SHP77 (cell line): ENCODE data around the gene TRIO.

Experiments
- DNase-seq, 2 experiments: peaks; one replicate each; lab custom pipeline; 2025; lab: John Stamatoyannopoulos, UW

The TRIO gene

DNA sequence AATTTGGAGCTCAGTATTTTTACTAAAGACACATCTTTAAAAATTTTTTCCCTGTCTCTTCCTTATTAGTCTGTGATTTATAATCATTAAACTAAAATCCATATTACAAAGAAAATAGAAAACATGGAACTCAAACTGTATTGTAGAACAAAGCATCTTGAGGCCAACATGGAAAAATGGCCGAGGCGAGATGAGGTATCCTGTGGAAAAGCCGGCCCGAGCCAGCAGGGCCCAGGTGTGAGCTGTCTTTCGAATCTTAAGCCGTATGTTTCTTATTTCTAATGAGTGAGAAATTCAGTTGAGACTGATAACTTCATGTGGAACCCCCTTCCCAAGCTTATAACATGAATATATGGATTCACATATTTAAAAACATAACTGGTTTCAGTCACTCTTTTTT lies 268.1 kb downstream of the TRIO start:
- no peak for DNase-seq

DNA sequence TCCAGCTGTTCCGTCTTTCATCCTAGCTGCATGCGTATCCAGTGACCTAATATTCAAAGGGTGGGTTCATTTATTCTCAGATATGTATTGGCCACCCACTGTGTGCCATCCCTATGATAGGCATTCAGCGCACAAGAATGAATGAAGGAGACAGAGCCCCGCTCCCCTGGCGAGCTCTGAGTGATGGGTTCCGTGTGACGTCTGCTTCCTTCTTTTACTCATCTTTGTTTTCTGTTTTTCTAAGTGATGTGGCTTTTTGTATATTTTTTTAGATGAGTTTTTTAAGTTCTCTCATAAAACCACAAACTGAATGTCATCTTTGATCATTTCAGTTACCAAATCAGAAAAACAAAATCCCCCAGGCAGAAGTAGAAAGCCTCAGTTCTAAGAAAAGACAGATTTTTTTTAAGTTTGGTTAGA lies 270.2 kb downstream of the TRIO start:
- DNase-seq: no peak

DNA sequence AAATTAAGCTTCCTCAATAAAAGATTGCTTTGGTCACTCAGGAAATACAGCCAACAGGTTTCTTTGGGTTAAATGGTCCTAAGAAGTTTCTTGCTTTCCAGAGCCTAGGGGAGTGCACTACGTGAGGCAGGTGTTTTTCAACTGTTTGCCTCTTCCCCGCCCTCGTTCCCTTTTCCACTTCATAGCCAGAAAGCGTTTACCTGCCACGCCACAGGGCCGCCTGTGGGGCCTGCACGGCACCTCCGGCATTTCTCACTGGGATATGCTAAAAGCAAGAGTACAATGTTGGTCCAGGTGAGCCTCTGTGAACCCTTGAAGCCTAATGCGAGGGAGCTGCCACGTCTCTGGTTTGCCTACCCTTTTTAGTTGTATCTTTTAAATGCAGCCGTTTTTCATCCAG lies 270.9 kb downstream of the TRIO start:
- no peak for DNase-seq

DNA sequence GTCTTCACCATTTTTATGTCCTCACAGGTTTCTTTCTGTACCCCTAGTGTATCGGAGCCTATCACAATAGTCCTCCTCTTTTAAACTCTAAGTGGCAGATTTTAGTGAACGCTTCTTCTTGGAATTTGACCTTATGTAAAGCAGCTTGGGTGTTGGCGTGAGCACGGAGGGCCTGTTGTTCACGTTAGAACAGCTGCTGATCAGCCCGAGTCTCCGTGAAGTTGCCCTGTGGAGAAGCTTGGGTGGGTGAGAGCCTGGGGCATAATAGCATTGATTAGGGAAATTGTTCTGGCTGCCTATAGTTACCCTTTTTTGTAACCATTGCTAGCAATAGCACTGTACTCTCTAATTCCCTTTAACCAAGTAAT lies 271.5 kb downstream of the TRIO start:
- DNase-seq: no peak

DNA sequence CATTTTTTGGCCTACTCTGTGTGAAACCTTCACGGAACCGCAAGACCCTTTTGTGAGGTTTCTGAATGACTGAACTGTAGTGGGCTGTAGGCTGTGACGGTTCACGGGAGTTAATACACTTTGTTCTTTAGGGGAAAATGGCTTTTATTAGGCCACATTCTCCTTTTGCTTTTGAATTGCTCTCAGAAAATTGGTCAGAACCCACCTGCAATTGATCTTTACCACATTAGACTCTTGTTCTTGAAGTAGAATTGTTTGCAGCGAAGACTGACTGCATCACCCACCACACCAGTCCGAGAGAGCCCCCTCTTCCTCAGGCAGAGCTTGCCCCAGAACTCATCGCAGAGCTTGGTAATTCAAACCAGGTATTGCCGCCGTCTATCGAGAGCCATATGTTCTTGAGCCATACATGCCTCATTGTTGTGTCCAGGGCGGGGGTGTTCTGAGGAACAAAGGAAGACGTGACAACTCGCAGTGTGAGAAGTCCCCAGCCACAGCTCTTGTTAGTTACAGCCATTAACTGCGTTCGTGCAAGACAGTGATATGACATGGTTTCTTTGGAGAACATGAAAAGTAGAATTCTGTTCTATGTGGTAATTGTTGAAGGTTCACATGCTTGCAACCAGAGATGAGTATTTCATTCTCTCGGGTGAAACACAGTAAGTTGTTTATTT lies 272.0 kb downstream of the TRIO start:
- no peak for DNase-seq

DNA sequence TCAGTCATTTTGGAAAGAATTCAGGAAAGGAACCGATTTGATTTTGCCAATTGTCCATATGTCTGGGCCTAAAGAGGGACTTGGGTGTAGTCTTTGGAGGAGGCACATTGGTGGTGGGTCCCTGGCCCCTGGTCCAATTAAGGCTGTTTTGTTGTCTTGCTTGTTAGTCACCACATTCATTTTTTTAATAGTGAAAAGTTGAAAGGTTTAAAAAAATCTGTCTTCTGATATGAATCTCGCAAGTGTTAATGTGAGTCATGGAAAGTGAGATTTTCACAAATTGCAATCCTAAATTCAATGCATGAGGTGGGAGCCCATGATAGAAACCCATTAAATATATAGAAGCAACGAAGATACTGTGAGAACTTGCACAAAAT lies 272.5 kb downstream of the TRIO start:
- no peak for DNase-seq

DNA sequence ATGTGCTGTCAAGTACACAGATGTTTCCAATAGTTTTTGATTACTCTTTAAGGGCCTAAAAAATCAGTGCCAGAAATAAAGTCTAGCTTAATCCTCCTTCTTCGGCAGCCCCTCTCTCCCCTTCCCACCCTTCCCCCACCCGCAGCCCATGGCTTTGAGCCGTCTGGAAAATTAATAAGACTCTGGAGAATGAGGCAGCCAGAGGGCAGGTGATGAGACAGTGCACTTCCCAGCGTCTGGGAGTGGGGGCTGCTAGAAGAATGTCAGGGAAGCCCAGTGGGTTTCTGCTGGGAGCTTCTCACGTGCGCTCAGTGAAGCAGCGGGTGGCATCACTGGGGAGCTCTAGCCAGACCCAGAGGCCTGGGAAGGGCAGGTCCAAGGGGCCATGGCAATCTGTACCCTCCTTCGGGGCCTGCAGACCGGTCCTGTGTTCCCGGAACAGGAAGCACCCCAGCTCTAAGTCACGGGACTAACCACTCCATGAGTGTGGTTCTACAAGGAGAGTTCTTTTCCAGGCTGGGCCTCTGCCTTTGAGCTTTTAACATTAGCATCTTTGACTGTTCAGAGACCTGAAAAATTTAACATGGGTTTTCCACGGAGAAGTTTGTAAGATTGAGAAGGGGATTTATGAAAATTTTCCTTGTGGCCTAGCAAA lies 273.6 kb downstream of the TRIO start:
- DNase-seq: no peak

DNA sequence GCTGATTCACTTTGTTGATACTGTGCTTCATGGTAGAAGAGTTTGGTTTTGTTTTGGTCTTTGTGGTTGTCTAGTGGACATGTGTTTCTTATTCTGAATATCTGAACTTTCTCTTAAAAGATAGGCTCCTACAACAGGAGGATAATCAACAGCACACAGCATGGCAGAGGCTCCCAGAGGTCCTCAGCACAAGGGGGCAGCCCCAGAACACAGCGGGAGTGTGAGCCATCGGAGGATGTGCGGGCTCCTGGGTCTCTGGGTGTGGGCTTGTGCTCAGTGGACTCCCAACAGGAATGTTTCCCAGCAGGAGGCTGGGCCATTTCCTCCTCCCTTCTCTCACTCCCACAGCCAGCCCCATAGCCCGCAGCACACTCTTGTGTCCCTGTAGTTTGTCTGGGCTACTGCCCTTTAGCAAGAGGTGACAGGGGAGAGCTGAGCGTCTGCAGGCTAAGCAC lies 274.2 kb downstream of the TRIO start:
- no peak for DNase-seq

DNA sequence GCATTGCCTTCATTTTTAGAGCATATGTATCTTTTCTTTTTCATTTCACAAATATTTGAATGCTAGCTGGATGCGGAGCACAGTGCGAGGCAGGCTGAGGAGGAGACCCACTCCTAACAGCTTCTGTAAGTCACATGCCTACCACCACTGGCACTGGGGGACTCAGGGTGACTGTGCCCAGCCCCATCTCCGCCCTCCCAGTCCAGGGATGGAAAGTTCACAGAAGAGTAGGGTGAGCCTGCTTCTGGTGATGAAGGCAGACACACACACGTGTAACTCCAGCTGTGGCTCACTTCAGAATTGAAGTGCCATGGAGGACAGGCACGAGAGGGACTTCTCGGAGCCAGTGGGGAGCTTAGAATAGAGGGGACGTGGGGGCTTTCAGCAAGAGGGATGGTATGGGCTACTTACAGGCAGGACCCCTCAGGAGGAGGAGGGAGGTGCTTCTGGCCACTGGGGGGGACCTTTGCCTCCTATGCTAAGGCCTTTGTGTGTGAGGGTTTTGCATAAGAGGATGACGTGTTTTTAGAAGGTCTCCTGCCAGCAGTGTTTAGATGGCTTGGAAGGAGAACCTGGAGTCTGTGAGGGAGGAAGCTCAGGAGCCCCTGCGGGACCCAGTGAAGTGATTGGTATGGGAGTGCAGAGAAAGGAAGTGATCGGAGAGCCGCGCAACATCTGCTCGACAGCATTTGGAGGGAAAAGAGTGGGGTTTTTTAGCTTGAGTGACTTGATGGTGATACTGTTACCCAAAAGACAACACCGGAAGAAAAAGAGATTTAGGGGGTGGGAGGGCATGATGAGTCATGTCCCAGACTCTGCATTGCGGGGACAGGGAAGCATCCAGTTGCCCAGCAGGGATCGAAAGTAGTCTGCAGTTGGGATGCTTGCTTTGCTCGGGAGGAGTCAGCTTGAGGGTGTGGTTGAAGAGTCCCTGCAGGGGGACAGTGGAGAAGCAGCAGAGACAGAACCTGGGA lies 274.9 kb downstream of the TRIO start:
- DNase-seq: no peak

DNA sequence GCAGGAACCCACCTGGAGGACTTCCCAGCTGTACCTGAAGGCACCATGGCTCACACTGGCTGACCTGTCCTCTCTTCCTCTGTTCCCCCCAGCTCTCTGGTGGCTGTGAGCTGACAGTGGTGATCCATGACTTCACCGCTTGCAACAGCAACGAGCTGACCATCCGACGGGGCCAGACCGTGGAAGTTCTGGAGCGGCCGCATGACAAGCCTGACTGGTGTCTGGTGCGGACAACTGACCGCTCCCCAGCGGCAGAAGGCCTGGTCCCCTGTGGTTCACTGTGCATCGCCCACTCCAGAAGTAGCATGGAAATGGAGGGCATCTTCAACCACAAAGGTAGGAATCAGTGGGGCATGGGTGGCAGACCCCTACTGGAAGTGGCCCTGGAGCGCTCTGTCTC lies 276.5 kb downstream of the TRIO start:
- DNase-seq: no peak

DNA sequence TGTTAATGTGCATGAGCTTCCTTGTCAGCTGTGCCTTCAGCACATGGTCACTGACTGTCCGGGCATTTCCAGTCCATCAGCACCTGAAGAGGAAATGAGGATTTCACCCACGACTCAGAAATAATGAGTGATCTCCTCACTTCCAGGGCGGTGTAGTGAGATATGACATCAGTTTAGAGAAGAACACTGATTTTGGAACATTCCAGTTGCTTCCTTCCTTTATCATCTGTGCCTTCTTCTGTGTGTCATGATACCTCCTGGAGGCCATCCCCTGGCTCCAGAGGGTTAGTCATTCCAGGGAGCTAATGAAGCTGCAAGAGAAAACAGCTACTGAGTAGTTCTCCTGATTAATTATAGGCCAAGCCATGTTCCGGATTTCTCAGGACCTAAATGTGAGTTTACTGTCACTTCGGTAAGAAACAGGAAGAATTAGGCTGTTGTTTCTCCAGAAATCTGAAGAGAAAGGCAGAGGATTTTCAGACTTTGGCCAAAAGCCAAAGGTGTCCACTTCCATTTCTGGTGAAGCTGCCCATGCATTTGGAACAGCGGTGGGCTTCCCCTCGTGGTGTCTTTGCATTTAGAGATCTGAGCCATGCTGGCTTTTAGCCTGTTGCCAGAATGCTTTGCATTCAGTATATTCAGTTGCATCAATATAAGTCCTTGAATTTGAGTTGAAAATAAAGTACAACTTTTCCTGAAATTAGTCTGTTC lies 277.1 kb downstream of the TRIO start:
- no peak for DNase-seq

DNA sequence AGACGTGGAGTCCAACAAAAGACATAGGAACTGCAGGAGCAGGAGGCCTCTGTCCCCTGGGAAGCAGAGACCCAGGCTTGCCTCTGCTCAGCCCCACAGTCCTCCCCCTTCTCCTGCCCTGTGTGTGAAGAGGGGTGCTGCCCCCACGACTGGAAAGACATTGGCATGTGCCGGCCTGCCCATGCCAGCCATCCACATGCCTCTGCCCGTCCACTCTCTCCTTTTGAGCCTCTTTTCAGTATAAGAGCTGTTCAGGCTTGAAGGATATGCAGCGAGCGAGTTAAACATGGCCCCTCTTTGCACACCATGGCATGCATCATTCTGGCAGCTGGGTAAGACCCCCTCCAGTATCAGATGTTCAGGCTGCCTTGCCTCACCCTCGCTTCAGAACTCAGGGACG lies 278.7 kb downstream of the TRIO start:
- DNase-seq: no peak

DNA sequence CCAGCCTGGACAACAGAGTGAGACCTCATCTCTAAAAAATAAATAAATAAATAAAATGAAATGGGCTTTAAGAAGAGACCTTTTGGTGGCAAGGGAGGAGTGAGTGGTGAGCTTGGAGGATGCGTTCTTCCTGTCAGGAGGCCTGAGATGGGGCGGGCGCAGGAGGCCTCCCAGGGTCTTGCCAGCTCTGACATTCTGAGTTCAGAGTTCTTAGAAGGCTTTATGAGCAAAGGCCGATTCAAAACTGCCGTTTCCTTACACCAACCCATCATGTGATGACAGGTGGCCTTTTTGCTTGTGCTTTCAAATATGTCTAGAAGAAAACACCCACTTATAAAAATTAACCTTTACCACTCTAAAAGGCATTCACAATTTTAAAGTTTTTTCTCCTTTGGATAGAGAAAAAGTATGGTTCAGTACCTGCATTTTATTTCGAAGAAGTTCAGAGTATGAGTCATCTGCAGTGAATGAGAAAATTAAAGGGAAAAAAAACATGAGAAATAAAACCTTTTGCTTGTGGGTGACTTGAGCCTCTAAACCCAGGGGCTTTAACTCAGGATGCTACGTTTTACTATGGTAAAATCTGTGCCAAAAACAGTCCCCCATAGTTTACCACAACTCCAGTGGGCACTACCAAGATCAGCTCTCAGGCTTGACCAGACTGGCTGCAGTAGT lies 281.0 kb downstream of the TRIO start:
- DNase-seq: no peak

DNA sequence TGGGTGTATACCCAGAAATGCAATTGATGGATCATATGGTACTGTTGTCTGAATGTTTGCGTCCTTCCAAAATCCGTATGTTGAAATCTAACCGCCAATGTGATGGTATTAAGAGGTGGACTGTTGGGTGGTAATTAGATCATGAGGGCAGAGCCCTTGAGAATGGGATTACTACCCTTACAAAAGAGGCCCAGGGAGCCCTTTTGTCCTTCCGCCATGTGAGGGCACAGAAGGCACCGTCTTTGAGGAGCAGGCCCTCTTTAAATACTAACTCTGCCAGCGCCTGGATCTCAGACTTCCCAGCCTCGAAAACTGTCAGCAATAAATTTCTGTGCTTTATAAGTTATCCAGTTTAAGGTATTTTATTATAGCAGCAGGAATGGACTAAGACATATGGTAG lies 282.4 kb downstream of the TRIO start:
- no peak for DNase-seq

DNA sequence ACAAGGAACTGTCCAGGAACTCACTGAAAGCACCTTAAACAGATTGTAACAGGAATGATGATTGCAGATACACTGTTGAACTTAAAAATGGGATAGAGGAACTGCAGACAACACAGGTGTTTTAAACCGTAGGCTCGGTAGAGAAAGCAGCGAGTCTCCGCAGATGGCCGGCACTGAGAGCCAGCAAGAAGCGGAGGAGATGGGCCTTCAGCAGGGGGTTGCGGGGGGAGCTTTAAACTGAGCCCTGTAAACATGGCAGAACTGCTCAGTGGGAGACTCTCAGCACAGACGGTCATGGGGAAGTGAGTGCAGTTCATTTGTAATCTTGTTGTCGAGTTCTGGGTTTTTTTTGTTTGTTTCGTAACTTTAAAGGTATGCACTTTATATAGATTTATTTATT lies 283.4 kb downstream of the TRIO start:
- no peak for DNase-seq

DNA sequence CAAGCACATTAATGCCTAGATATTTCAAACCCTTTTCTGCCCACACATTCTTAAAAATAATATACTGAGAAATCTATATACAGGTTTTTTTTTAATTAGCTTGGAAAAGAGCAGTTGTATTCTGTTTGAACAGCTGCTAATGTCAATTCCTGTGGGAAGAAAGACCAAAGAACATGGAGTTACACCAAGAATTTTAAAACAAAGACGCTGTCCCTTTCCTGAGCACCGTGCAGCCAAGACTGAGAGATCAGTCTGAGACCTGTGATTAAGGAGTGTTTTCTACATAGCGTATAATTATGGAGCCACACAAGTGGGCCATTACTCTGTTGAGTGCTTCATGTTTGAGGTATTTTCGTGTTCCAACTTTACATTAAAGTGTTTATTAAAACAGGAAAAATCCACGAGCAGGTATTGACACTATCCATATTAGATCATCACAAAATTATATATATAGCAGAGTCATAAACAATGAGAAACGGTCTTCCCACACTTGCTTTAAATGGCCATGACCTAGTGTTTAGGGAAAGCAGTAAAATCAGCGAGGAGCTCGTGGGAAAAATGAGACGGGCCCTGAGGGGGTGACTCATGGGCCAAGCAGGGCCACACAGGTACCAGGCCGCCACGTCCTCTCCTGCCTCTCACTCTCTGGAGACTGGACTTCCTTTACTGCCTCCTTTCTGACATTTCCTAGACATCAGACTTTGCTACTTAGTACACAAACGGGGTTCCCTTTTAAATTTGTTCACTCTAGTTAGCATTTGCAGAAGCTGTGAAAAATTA lies 285.4 kb downstream of the TRIO start:
- DNase-seq: no peak

DNA sequence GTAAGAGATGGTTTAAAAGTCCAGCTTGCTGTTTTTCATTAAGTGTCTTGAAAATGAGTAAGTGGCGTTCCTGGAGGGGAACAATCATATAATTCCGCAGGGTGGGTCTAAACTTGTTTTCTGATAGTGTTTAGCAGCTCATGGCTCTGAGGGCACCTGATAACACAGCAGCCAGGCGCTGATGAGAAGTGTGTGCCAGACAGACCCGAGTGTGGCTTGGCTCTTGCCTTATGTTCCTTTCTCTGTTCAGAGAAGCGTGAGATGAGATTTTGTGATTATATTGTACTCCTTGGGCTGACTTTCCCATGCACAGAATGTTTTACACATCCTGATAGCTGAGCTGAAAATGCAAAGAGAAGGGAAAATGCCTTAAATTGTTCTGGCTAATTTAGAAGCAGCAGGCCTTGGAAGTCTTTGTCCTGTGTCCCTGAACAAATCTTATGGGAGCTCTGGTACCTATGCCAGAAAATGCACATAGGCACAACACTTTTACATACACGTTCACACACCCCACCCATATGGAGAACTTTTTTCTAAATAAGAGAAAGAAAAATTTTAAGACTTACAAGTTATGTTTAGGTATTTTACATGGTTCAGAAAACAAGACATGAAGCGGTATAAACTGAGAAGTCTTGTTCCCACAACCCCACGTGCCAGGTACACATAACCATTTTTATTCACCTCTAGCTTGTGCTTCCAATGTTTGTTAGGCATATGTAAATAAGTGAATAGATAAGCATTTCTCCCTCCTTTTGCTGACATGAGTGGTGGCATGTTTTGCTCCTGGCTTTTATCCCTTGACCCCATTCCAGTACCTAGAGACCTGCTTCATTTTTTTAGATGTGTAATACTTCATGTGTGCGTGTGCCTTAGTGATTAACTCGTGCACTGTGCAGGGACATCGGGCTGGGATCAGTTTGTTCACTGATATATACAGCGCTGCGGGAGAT lies 286.2 kb downstream of the TRIO start:
- no peak for DNase-seq

DNA sequence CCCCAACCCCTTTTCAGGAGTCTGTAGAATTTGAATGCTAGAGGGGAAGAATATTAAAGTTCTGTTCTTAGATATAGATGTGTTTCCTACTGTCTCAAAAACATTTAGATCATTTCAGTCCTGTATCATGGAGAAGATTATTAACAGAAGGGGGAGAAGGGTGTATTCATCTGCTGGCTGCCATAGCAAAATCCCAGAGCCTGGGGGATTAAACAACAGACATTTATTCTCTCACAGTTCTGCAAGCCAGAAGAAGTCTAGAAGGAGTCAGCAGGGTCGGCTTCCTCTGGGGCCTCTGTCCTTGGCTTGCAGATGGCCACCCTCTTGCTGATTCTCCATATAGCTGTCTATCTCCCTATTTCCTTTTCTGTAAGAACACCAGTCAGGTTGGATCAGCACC lies 288.4 kb downstream of the TRIO start:
- no peak for DNase-seq

DNA sequence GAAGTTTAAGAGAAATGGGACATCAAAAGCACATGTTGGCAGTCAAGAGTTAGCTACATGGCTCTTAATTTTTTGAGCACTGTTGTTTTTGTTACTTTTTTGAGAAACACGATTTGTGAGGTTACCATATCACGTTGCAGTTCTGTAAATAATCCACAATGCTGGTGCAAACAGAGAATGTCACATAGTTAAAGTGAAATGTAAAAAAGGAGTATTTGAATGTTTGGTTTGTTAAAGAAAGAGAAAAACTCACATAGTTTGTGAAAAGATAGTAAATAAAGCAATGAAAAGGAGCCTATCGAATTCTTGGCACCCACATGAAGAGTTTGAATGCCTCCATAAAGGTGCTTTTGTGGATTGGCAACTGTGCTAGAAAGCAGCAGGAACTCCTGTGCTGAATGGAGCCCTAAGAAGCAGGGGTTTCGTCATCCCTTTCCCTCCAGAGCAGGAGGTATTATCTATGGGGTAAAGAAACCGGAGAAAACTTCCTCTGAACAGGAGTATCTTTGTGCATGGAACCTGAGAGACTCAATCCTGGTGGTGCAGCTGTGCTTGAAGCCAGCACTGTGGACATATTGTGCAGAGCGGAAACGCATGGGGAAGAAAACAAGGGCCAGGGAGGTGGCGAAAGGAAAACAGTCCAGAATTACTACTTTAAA lies 289.9 kb downstream of the TRIO start:
- DNase-seq: no peak
